T-helper 1 cell (primary cell): ENCODE measurements around the gene PHYKPL.
"Not testable (repeated sequence)": the region's sequence is repeated elsewhere in the genome, so short reads cannot be mapped to it uniquely, and the experiment has no call there.

Experiments
- DNase-seq, 5 donors: peaks; one replicate each; pipeline ENCODE4 v3.0.0-alpha.2; 2012 to 2020

PHYKPL gene

DNA sequence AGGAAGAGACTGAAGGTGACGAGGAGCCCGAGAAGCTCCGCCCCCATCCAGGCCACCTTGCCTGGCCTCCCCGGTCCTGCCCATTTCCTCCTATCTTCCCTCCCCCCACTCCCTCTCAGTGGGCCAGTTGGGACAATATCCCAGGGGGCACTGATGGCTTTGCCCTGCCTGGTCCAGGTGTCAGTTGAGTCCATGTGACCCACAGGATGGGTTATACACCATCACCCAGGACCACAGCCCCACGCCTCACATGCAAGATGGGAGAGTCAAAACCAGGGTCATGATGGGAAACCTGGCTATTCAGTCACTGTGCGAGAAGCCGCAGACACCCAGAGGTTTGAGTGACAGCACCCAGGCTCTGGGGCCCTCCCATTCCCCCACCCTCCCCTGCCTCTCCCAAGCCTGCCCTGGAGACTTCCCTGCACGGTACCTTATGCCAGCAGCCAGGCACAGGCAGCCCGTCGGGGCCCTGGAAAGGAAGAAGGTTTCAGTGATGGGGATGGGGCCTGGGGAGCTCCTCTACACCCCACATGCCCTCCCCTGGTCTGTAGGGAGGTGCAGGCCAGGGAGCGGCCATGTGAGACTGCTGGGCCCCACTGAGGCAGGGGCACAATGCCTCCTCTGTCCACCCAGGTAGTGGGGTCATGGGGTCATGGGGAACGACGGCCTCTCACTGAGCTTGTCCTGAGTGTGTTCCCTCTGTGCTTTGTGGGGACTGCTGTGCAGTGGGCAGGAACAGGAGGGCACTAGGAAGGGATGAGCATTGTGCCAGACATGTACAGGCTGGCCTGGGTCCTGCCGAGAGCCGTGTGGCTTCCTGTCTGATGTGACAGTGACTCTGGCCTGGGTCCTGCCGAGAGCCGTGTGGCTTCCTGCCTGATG lies 6.3 kb upstream of the PHYKPL start:
- peak in 1 of 5 donors; percentile 32 for DNase-seq

DNA sequence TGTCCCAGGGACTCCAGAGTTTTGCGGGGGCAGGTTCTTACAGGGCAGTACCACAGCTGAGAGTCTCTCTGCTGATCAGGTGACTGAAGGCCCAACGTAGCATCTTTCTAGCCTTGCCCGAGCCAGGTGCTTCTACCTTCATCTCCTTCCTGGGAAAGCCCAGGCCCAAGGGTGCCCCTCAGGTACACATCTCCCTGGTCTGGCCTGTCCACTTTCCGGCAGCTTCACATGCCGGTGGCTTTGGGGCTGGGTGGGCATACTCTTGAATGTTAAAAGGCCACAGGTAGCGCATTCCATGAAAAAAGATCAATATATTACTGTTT lies 5.7 kb upstream of the PHYKPL start:
- no peak for DNase-seq

DNA sequence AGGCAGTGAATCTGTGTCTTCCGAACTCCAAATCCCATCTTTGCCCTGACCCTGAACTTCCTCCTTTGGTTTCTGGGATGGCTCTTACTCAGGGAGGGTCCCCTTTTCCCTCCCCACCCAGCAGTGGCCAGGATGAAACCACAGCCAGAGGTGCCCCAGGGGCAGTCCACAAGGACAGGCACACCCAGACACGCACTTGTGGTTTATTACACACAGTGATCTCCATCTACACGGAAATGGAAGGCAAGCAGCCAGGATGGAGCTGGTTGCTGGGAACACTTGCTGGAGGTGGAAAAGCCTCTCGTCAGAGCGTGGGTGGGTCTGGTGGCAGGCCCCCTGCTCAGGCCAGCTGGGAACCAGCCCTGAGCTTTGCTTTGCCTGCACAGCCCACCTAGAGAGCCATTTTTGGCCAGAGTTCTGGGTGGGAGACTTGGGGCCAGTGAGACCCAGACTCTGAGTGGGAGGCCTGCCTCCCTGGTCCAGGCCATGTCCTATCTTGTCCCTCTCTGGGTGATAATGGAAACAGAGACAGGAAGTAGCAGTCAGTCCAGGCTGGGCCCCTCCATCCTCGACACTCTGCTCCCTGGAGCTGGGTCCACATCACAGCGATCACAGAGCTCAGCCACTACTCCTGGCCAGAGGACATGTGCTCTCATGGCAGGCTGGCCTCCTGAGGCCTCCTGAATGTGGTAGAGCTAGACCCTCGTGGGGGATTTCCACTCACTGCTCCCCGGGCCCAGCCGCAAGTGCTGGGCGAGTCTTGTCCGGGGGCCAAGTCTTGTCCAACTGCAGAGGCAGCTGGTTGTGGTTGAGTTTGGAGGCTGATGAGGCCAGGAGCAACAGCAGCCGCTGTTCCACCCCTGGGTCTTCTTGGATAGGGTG lies 5.1 kb upstream of the PHYKPL start:
- no peak for DNase-seq

DNA sequence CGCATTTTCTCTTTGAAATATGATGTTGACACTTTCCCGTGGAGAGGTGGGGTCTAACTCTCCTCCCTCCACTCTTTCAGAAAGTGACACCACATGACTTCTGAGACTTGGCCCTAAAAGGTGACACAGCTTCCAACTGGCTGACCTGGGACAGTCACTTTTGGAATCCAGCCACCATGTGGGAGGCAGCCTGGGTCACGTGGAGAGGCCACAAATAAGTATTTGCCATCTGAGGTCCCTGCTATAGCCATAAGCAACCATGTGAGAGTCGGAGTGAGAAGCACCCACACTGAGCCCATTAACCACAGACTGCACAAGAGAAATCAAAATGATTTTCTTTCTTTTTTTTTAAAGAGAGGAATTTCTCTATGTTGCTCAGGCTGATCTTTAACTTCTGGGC lies 4.1 kb upstream of the PHYKPL start:
- no peak for DNase-seq

DNA sequence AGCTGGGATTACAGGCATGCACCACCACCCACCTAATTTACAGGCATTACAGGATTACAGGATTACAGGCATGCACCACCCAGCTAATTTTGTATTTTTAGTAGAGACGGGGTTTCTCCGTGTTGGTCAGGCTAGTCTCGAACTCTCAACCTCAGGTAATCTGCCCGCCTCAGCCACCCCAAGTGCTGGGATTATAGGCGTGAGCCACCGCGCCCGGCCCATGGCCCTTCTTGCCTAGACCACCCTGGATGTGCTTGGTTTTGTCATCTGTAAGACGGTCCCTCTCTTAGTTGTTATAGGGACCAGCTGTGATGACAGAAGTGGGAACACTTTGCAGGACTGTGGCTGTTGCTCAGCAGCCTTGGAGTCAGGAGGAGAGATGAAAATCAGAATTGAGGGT lies 3.5 kb upstream of the PHYKPL start:
- DNase-seq, result no peak

DNA sequence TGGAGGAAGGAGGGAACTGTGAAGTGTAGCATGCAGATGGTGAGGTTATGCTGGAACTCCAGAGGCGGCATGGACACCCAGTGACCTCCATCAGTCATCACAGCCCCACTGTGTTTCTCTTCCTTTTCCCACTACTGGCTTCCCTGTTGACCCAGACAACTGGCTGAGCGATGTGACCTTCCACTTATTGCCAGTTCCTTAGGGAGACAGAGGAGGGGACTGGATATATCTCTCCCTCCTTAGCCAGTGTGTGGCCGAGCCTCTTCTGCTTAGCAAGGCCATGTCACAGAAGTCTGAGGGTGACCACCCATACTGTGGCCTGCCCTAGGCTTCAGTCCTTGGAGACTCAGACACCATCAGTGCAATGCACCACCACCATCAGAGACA lies 3.0 kb upstream of the PHYKPL start:
- DNase-seq, result no peak

DNA sequence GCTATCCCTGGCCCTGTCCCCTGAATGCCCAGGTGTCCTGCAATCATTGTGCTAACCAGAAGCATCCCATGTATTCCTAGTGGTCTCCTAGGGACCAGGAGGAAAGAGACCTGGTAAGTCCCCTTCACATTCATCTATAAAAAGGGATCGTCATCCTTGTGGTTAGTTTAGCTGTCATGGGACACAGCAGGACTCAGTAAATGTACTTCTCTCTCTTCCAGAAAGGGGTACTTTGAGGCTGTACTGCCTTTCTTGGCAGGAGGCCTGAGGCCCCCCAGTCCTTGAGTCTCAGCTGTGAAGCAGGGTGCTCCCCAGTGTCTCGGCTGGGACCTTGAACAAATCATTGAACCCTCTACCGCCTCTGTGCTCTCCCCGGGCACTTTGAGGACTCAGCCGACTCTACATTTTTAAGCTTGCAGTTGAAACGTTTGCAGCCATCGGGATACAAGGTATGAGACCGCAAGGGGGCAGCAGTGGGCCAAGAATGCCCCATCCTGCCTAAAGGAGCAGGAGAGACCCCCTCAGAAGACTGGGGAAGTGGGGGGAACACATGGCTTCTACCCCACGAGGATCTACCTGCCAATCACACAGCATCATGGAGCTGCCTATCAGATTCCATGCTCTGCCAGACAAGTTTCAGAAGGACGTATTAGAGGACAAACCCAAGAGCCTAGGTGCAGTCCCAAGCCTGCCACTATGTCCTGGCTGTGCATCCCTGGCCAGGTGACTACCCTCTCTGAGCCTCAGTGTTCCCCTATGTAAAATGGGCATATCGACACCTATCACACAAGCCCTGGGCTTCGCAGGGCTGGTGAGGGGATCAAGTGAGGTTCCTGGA lies 2.4 kb upstream of the PHYKPL start:
- peak in 4 of 5 donors; percentile 52 to 70 (median 60) for DNase-seq

DNA sequence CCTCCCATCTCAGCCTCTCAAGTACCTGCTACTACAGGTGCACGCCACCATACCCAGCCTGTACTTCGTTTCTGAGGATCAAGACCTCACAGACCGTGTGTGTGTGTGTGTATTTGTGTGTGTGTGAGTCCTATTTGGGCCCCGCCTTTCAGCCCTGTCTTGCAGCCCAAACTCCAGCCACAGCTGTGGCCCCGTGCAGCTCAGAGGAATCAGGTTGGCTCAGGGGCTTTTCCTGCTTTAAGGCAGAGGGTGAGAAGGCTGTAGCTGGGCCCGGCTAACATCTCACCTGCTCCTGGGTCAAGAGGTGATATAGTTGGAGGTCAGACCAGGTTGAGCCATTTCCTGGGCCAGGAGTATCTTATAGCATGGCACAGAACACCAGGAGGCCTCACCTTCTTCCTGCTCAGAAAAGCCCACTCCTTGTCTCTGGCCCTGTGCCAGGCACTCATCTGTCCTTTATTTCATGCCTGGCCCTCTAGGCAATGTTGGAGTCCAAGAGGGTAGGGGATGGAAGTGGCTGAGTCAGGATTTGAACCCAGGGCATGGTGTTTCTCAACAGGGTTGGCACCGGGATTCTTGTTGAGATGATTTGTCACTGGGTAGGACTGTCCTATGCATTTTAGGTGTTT lies 1.6 kb upstream of the PHYKPL start:
- no peak for DNase-seq

DNA sequence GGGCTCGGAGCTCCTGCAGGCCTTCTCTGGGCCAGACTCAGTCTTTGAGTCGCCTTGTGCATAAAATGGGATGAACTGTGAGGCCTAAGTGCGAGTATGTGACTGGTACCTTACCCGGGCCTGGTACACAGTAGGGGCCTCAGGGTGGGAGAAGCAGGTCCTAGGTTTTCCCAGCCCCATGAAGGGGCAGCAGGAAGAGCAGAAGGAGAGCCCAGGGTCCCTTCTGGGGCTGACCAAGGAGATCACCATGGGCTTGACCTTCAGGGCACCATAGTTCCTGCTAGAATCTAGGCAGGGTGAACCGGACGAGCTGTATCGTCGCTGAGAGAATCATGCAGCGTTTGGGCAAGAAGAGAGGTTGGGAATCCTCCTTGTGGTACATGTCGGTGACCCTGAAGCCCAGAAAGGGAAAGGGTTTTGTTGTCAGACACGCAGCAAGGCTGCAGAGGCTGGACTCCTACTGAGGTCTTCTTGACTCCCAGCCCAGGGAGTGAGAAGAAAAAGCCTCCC lies 373 bp upstream of the PHYKPL start:
- no peak for DNase-seq

DNA sequence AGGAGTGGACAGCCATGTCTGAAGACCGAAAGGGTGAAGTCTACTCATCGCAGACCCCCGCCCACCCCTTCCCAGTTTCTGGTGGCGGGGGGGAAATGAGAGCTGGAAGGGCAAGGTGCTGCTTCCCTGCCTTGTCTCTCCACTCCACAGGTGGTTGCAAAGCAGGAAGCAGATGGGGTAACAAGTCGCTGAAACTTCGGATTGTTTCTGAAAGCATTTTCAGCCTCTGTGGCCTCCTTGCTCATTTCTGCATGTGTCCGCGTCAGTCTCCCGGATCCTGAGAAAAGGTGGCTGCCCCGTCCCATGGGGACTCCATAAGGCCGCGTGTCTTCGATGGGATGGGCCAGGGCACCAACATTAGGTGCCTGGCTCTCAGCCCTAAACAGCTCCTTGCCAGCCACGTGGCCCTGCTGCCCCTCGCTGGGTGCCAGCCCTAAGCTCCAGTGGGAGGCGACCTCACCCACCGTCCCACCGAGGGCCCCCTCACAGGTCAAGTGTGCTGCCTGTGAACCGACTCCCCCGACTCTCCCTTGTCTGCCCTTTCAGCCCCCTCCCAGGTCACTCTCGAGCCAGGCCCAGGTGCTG lies 971 bp downstream of the PHYKPL start:
- DNase-seq, result no peak

DNA sequence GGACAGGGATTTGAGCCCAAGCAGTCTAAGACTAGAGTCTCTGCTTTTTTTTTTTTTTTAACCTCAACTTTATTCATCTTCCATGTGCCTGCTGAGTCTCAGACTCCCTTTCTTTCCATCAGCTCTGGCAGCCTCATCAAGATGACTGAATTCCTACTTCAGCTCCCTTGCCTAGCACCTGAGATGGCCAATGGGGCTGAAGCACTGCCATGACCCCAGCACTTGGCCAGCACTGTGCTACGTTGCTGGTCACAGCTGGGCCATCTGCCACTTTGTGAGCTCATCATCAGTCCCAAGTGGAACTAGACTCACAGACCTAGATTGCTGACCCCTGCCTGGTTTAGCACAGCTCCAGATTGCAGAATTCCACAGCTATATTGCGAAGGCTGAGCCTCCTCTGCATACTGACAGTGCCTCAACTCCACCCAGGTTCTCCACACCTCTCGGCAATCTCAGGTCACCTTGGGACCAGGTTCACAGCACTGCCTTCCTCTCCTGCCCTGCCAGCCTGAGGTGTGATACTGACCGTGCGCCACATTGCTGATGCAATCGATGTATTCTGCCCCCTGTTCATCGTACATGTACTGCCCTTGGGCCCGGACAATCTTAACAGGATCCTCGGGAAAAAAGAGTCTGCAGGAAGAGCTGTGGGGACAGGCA lies 1.6 kb downstream of the PHYKPL start:
- no peak for DNase-seq

DNA sequence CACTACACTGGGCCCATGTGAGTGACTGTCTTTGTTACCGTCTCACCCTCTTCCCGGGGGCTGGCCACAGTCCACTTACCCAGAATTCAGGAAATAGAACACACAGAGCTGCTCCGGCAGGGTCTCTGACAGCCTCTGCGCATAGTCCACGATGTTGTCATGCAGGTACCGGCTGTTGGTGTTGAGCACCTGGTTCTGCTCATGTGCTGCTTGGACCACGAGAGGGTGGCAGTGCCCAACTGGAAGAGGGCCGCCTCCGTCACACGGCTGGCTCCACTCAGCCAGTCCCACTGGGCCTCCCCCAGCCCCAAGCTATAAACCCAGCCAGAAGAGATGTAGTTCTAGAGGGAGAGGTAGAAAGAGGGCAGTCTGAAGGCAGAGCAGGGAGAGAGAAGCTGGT lies 2.7 kb downstream of the PHYKPL start:
- no peak for DNase-seq

DNA sequence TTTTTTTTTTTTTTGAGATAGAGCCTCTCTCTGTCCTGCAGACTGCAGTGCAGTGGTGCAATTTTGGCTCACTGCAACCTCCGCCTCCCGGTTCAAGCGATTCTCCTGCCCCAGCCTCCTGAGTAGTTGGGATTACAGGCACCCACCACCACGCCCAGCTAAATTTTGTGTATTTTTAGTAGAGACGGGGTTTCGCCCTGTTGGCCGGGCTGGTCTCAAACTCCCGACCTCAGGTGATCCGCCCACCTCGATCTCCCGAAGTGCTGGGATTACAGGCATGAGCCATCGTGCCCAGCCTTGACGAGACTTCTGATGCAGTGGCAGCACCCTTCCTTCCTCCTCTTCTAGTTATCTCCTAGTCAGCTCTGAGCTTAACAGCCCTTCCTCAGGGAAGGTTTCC lies 3.5 kb downstream of the PHYKPL start:
- DNase-seq, result not testable (repeated sequence)

DNA sequence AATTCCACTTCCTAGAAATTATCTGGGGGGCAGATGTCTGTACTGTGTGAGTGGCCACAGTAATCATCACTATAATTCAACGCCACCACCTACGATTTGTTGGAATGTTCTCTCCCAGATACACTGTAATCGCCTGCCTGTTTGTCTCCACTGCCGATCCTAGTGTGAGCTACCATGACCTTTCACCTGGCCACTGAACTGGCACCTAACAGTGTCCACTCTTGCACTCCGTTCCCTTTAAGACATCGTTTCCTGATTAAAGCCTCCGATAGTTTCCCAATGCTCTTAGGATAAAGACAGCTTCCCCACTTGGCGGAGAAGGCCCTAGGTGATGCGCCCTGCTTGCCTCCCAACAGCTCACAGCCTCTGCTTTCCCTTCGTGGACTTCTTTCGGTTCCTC lies 4.0 kb downstream of the PHYKPL start:
- no peak for DNase-seq

DNA sequence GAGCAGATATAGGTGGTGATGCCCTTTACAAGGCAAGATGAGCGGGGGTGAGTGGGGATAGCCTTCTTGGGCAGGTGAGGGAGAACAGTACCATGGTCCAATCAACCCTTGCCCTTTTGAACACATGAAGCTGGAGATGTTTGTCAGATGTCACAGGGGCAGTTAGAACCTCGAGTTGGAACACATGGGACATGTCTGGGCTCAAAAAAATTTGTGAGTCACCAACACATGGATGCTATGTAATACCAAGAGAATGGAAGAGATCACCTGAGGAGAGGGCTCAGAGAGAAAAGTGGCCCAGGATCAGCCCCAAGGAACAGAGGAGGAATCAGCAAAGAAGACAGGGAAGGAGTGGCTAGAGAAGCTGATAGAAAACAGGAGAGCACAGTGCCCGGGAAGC lies 4.7 kb downstream of the PHYKPL start:
- no peak for DNase-seq

DNA sequence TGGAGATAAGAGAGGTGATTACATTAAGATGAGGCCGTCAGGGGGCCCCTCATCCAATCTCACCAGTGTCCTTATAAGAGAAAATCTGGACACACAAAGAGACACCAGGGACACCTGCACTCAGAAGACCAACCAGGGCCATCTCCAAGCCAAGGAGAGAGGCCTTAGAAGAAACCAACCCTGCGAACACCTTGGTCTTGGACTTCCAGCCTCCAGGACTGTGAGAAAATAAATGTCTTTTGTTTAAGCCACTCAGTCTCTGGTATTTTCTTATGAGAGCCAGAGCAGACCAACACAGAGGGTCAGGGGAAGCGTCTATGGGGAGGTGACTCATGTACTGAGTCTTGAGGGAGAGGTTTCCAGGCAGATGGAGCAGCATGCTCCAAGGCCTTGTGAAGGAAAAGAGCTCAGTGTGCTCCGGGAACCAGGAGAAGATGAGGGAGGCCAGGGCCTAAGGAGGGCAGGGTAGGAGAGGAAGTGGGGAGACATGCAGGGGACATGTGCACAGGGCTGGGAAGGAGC lies 5.4 kb downstream of the PHYKPL start:
- DNase-seq, result no peak

DNA sequence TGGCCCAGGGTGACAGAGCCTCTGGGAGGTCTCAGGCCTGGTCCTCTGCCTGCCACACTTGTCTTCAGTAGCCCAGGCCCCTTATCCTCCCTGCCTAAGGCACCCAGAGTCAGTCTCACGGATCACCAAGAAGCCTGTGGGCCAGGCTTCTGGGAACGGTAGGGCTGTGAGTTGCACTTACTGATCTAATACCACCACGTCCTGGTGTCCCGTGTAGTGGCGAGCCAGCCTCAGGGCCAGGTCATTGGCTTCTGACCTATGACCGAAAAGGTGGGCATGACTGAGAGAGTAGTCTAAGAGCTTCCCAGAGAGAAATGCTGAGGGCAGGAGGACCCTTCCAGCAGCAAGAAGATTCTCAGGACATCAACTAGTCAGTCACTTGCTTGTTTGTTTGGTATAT lies 7.4 kb downstream of the PHYKPL start:
- DNase-seq, result no peak

DNA sequence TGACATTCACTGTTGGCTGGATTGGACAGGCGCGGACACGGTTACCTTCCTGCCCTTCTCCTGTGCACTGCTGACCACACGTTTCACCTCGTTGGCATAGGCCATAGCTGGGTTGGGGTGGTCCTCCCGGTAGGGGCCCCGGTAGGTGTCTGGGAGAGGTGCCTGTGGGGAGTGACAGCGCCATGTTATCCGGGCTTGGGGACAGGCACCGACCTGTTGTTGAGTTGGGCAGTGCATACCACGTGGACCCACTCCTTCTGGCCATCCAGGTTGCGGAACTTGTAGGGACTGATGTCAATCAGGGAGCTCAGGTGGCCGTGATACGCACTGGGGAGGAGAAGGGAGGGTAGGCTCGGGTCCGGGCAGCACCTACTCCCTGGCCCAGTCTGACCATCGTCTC lies 8.2 kb downstream of the PHYKPL start:
- no peak for DNase-seq

DNA sequence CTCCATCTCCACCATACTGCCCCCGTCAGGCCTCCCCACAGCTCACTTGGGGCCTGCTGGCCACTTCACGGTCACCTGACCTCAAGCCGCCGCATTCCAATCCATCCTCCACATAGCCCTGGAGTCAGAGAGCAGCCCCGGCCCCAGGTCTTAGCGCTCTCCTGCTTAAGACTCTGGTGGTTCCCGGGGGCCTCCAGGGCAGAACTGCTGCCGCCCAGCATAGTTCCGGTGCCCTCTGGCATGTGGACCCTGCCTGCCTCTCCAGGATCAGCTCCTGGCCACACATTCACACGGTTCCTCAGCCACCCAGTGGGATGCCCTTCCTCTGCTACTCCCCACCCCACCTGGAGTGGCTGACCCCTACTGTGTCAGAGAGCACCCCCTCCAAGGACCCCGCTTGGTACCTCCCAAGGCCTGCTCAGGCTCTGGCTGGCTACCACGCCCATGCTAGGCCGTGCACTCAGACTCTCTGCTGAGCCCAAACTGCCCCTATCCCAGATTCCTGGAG lies 8.7 kb downstream of the PHYKPL start:
- no peak for DNase-seq

DNA sequence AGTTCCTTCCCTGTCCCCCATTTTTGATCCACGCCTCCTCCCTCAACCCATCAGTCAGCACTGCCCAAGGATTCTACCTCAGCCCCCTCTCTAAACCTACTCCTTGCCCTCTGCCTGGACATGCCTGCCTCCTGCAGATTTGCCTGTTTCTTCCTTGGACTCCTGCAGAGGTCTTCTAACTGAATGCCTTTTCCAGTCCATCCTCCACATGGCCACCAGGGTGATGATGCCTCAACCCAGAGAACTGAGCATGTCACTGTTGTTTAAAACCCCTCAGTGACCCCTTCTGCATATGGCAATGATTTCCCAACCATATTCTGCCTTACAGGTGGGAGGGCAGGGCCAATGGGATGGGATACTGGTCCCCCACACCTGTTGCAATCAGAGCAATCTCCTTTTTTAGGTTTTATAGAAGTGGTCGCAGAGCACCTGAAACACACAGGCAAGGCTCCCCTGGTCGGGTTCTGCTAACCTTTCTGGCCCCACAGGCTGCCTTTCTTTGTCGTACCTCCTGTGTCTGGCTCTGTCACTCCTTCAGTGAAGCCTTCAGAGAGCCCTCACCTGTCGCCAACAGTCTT lies 9.3 kb downstream of the PHYKPL start:
- no peak for DNase-seq

DNA sequence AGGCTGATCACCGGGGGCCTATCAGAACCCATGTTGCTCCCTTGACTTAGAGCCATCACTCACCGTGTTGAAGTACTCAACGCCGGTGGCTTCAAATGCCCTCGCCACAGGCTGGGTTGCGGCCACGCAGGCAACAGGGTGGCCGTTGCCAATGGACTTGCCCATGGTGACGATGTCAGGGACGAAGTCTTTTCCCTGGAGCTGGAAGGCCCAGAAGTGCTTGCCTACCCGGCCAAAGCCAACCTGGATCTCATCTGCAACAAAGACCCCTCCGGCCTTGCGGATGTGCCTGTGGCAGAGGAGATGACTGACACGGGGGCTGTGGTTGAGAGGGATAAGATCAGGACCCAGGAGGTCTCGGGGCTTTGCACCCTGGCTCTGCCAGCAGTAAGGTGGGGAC lies 10.3 kb downstream of the PHYKPL start:
- DNase-seq, result no peak
